GM12891 (cell line): Measurements from ENCODE around the gene DNAJB4.

Source experiments
- PAX5 ChIP-seq: IDR thresholded peaks from 2 replicates; pipeline ENCODE4 v1.6.1; 2011; ENCODE audit warnings: low read length, moderate library complexity, mild to moderate bottlenecking; ENCODE audit not compliant: insufficient read depth, severe bottlenecking
- POLR2A ChIP-seq: IDR thresholded peaks from 2 replicates; pipeline ENCODE4 v1.6.1; 2011; ENCODE audit warnings: low read depth, low read length, control low read depth
- SPI1 ChIP-seq: IDR thresholded peaks from 2 replicates; pipeline ENCODE4 v1.6.1; 2011; ENCODE audit warnings: low read depth, low read length, control low read depth
- TAF1 ChIP-seq: IDR thresholded peaks from 2 replicates; pipeline ENCODE4 v1.6.1; 2011; ENCODE audit warnings: low read depth, low read length, control low read depth

GRCh38 chr1:77984629-77985028, 20.1 kb upstream of the DNAJB4 start:
- TF ChIP-seq SPI1 (no peak), POLR2A (no peak), TAF1 (no peak), PAX5 (no peak)
